Measurements from ENCODE around the gene BBX. TPM values are rescaled to one million over a fixed set of nuclear protein-coding genes. Genes with fewer than 3 reads are reported as not detected.

The BBX gene
- total RNA-seq, 2 donors from 2014 or later, result 94.7 to 226 TPM

DNA sequence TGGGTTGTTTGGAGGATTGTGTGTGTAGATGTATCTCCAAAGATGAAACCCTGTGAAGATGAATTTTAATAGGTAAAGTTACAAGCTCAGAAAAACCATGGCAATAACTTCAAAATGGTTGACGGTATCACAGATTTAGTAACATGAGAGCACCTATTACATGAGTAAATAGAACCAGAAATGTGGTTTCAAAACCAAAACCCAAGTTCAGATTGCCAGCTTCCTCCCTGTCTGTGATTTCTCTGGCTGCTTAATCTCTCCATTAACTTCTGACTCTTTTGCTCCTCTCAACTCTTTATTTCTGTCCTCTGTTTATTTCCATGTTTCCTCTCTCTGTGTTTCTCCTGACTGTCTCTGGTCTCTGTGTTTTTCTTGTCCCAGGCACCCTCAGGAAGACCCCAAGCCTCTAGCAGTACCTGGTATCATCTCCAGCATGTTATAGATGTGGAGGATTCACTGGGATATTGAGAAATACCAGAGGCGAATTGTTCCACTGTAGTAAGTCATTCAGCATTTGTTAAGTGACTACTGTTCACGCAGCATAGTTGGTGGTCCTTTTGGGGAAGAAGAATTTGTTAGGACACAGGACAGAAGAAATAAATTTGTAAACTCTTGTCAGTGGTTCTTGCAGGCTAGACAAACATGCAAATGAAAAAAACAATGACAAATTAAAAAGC lies 138.8 kb downstream of the BBX start:
- no peak for DNase-seq (ENCODE audit: low spot score)
- no peaks in the 10 kb centered on the region for H3K27me3 ChIP-seq (replicated peaks; ENCODE audit: insufficient read depth)
- H3K4me1 ChIP-seq (replicated peaks), result no peaks in the 10 kb centered on the region
- no peak overlapping the region for H3K27ac ChIP-seq
- H3K36me3 ChIP-seq, result no peaks in the 10 kb centered on the region
- H3K9me3 ChIP-seq, result no peaks in the 10 kb centered on the region
- TF ChIP-seq POLR2AphosphoS5 (IDR thresholded peaks at IDR 0.05), result no peak
- no peak for TF ChIP-seq POLR2A (IDR thresholded peaks at IDR 0.05)
- TF ChIP-seq, protein P1, sequence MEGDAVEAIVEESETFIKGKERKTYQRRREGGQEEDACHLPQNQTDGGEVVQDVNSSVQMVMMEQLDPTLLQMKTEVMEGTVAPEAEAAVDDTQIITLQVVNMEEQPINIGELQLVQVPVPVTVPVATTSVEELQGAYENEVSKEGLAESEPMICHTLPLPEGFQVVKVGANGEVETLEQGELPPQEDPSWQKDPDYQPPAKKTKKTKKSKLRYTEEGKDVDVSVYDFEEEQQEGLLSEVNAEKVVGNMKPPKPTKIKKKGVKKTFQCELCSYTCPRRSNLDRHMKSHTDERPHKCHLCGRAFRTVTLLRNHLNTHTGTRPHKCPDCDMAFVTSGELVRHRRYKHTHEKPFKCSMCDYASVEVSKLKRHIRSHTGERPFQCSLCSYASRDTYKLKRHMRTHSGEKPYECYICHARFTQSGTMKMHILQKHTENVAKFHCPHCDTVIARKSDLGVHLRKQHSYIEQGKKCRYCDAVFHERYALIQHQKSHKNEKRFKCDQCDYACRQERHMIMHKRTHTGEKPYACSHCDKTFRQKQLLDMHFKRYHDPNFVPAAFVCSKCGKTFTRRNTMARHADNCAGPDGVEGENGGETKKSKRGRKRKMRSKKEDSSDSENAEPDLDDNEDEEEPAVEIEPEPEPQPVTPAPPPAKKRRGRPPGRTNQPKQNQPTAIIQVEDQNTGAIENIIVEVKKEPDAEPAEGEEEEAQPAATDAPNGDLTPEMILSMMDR (IDR thresholded peaks at IDR 0.05), result no peak
- intact Hi-C loops (cut with DNase I), result loop anchor here (10.0 kb wide), 1 partner anchor 427 kb away; no protein-coding TSS in a partner anchor
- no peak overlapping the region for H3K4me3 ChIP-seq
- WGBS, result 53% methylated on average over 3 of the region's 3 CpGs

DNA sequence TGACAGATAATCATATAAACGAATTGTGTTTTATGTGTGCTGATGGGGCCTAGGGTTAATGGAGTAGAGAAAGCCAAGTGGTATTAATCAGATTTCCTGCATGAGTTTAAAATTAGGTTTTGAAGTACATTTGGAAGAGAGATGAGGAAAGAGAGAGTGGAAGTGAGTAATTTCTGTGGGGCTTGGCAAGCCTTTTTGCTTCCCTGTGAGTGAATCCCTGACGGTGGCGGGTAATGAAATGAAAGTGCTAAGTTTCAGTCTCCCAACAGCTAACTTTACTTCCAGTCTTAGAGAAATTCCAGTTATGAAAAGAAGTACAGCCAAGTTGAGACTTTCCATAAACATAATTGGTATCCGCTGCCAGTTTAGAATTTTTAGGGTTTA lies 139.4 kb downstream of the BBX start:
- Histone ChIP-seq H3K9me3 (no peaks in the 10 kb centered on the region), H3K4me3 (no peak overlapping the region), H3K4me1 (replicated peaks) (no peaks in the 10 kb centered on the region), H3K36me3 (no peaks in the 10 kb centered on the region), H3K27me3 (replicated peaks; ENCODE audit: insufficient read depth) (no peaks in the 10 kb centered on the region), H3K27ac (no peak overlapping the region)
- intact Hi-C loops (cut with DNase I), result loop anchor here (10.0 kb wide), 1 partner anchor 427 kb away; no protein-coding TSS in a partner anchor
- TF ChIP-seq, protein P1 (IDR thresholded peaks at IDR 0.05), result no peak
- TF ChIP-seq POLR2AphosphoS5 (IDR thresholded peaks at IDR 0.05) (no peak), POLR2A (IDR thresholded peaks at IDR 0.05) (no peak)
- DNase-seq (ENCODE audit: low spot score), result no peak
- 52% methylated on average over 4 of the region's 4 CpGs for WGBS

DNA sequence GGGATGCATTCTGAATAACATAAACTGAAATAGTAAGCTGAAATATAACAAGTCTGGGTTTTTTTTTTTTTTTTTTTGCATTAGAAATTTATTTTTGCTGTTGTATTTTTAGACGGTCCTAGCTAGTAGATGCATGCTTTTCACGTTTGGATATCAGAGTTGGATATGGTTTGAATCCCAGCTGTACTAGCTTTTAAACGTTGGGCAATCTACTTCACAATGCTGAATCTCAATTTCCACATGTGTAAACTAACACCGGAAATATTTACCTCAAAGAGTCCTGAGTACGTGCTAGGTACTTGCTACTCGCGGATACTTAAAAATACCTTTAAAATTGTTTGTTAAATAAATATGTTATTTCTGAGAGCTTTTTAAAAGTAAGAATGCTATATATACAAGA lies 139.8 kb downstream of the BBX start:
- TF ChIP-seq, protein P1 (IDR thresholded peaks at IDR 0.05), result no peak
- TF ChIP-seq POLR2A (IDR thresholded peaks at IDR 0.05) (no peak), POLR2AphosphoS5 (IDR thresholded peaks at IDR 0.05) (no peak)
- no peaks in the 10 kb centered on the region for H3K9me3 ChIP-seq
- intact Hi-C loops (cut with DNase I), result loop anchor here (10.0 kb wide), 1 partner anchor 428 kb away; no protein-coding TSS in a partner anchor
- no peaks in the 10 kb centered on the region for H3K27me3 ChIP-seq (replicated peaks; ENCODE audit: insufficient read depth)
- no peak overlapping the region for H3K4me3 ChIP-seq
- H3K36me3 ChIP-seq, result no peaks in the 10 kb centered on the region
- H3K4me1 ChIP-seq (replicated peaks), result no peaks in the 10 kb centered on the region
- DNase-seq (ENCODE audit: low spot score), result no peak
- no peak overlapping the region for H3K27ac ChIP-seq
- 57% methylated on average over 7 of the region's 7 CpGs for WGBS

DNA sequence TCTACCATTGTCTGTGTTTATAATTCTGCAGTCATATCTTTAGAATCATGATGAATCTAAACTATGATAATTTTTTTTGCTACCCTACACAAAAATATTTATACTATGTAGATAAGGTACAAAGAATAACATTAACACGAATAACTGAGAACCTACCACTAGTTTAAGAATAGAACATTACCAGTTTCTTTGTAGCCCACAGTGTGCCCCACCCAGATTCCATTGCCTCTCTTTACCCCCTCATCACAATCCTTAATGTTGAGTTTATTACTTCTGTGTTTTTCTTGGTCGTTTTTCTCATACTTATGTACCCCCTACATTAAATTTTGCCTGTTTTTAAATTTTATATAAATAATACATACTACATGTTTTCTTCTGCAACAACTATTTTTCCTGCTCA lies 140.5 kb downstream of the BBX start:
- no peak for DNase-seq (ENCODE audit: low spot score)
- no peaks in the 10 kb centered on the region for H3K9me3 ChIP-seq
- no peaks in the 10 kb centered on the region for H3K36me3 ChIP-seq
- no peaks in the 10 kb centered on the region for H3K27me3 ChIP-seq (replicated peaks; ENCODE audit: insufficient read depth)
- WGBS, result 41% methylated on average over 2 of the region's 2 CpGs
- H3K4me1 ChIP-seq (replicated peaks), result no peaks in the 10 kb centered on the region
- no peak overlapping the region for H3K4me3 ChIP-seq
- intact Hi-C loops (cut with DNase I), result loop anchor here (10.0 kb wide), 1 partner anchor 428 kb away; no protein-coding TSS in a partner anchor
- TF ChIP-seq POLR2A (IDR thresholded peaks at IDR 0.05), result no peak
- no peak overlapping the region for H3K27ac ChIP-seq

DNA sequence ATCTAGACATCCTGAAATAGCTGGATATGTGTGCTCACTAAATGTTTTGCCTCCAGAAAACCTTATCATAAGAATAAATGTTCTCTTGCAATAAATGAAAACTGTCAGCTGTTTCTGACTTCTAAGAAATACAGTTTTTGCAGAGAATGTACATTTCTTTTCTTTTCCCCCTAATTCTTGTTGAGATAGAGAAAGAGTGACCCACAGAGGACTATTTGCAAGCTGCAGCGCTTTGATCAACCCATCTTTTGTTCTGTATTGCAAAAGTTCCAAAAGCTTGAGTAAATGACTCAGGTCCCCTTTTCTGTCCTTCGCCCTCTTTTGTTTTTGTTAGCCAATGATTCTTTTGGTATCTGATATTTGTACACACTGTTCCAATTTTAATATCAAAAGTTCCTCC lies 141.9 kb downstream of the BBX start:
- intact Hi-C loops (cut with DNase I), result loop anchor here (10.0 kb wide), 1 partner anchor 430 kb away; no protein-coding TSS in a partner anchor
- H3K27ac ChIP-seq, result no peak overlapping the region
- H3K4me3 ChIP-seq, result no peak overlapping the region
- 86% methylated on average over 2 of the region's 2 CpGs for WGBS
- H3K36me3 ChIP-seq, result no peaks in the 10 kb centered on the region
- H3K4me1 ChIP-seq (replicated peaks), result no peaks in the 10 kb centered on the region
- no peaks in the 10 kb centered on the region for H3K9me3 ChIP-seq
- TF ChIP-seq POLR2A (IDR thresholded peaks at IDR 0.05), result no peak
- TF ChIP-seq, protein P1 (IDR thresholded peaks at IDR 0.05), result no peak
- TF ChIP-seq POLR2AphosphoS5 (IDR thresholded peaks at IDR 0.05), result no peak
- no peak for DNase-seq (ENCODE audit: low spot score)
- H3K27me3 ChIP-seq (replicated peaks; ENCODE audit: insufficient read depth), result no peaks in the 10 kb centered on the region
